K562 (cell line): ENCODE results near the gene SLA2. TPM values are rescaled to one million over a fixed set of nuclear protein-coding genes. Genes with fewer than 3 reads are reported as not detected.

ENCODE experiments used
- ATAC-seq: fragments of 200-7000 bp; cut with Tn5 transposase; 3 replicates; pipeline ENCODE4 v1.9.1; 2020; ENCODE audit warnings: moderate library complexity
- BruUV-seq: library from RNA; stranded (reverse); fragments of 400-500 nt; replicated peaks from 2 replicates; lab custom pipeline; 2021; lab: Mats Ljungman, UMichigan
- CTCF ChIA-PET: fragments of 300-600 bp; formaldehyde crosslinking; extraction: SDS; loops from one replicate; lab custom pipeline; 2021; ENCODE audit warnings: low intra/inter-chr PET ratio; lab: Yijun Ruan, JAX
- POLR2A ChIA-PET: fragments of 300-600, 350-650 bp; sonication (Branson Sonifier 250); formaldehyde crosslinking; extraction: SDS; loops from one replicate; lab custom pipeline; 2021; ENCODE audit warnings: antibody characterized with exemption, inconsistent platforms; lab: Yijun Ruan, JAX
- DNase-seq, 4 experiments: peaks; one replicate each; pipeline versions ENCODE4 v3.0.0 to v3.0.0-alpha.2; 2011 to 2018; ENCODE audit warnings: low spot score in 3 of 4, mixed read lengths in 3 of 4; ENCODE audit errors: extremely low read depth in 1 of 4
- FAIRE-seq: peaks from 2 replicates; lab custom pipeline; 2011; peaks lifted over from hg19 to GRCh38; lab: Jason Lieb, UNC
- H2AFZ ChIP-seq: 2 replicates; pipeline ENCODE4 v1.6.0; 2011; ENCODE audit warnings: low read depth, low read length, control low read depth, inconsistent platforms
- H3K27ac ChIP-seq: fragments of 200-600 bp; 3 replicates; pipeline ENCODE4 v1.8.0; 2011; ENCODE audit warnings: low read depth, mild to moderate bottlenecking, control low read depth, inconsistent platforms, low read length, moderate library complexity, mixed read lengths; ENCODE audit errors: extremely low read depth
- H3K27me3 ChIP-seq, 2 experiments: fragments of 300-600 bp in 1 of 2; 2 replicates in 1 of 2; 3 replicates in 1 of 2; pipeline versions ENCODE4 v1.6.0 to v1.8.0; 2011; ENCODE audit warnings: inconsistent platforms in 2 of 2, low read length in 2 of 2, mild to moderate bottlenecking in 1 of 2, mixed read lengths in 1 of 2, moderate library complexity in 1 of 2; ENCODE audit not compliant: control insufficient read depth in 2 of 2, insufficient read depth in 2 of 2
- H3K36me3 ChIP-seq: fragments of 300-600 bp; 3 replicates; pipeline ENCODE4 v1.8.0; 2011; ENCODE audit warnings: mild to moderate bottlenecking, low read length, inconsistent platforms; ENCODE audit not compliant: control insufficient read depth, insufficient read depth
- H3K4me1 ChIP-seq, 2 experiments: fragments of 200-600 bp in 1 of 2; replicated peaks in 1 of 2; 2 replicates in 1 of 2; 3 replicates in 1 of 2; pipeline versions ENCODE4 v1.5.1 to v1.8.0; 2011; ENCODE audit warnings: inconsistent platforms in 2 of 2, low read length in 2 of 2, mild to moderate bottlenecking in 1 of 2, mixed read lengths in 1 of 2, moderate library complexity in 1 of 2; ENCODE audit not compliant: control insufficient read depth in 2 of 2, insufficient read depth in 2 of 2
- H3K4me2 ChIP-seq: 2 replicates; pipeline ENCODE4 v1.6.1; 2011; ENCODE audit warnings: low read length, control low read depth, inconsistent platforms, mixed read lengths; ENCODE audit not compliant: insufficient read depth
- H3K4me3 ChIP-seq: fragments of 200-600 bp; sonication (generic), shearing (Covaris generic); 2 replicates; pipeline ENCODE4 v1.5.1; 2016; ENCODE audit warnings: control low read depth, inconsistent platforms
- H3K79me2 ChIP-seq: fragments of 200-600 bp; 3 replicates; pipeline ENCODE4 v1.8.0; 2011; ENCODE audit warnings: low read length, inconsistent platforms; ENCODE audit not compliant: control insufficient read depth, insufficient read depth
- H3K9ac ChIP-seq, 2 experiments: 2 replicates each; pipeline versions ENCODE4 v1.6.0 to v1.6.1; 2011; ENCODE audit warnings: low read depth in 2 of 2, low read length in 2 of 2, control low read depth in 1 of 2, inconsistent platforms in 1 of 2, mild to moderate bottlenecking in 1 of 2, mixed read lengths in 1 of 2; ENCODE audit not compliant: insufficient read depth in 1 of 2
- H3K9me1 ChIP-seq: one replicate; pipeline ENCODE4 v1.6.0; 2011; ENCODE audit warnings: inconsistent platforms, mild to moderate bottlenecking, low read length, moderate library complexity; ENCODE audit not compliant: control insufficient read depth, insufficient read depth
- H3K9me3 ChIP-seq: replicated peaks from 2 replicates; pipeline ENCODE4 v1.5.1; 2011; ENCODE audit warnings: low read depth, low read length, inconsistent platforms; ENCODE audit not compliant: control insufficient read depth, insufficient read depth
- H4K20me1 ChIP-seq: replicated peaks from 2 replicates; pipeline ENCODE4 v1.6.1; 2011; ENCODE audit warnings: low read length, inconsistent platforms, mixed read lengths; ENCODE audit not compliant: control insufficient read depth, insufficient read depth
- ASH1L ChIP-seq: fragments of 450-650 bp; IDR thresholded peaks from 2 replicates; pipeline ENCODE4 v1.6.1; 2018; ENCODE audit warnings: borderline replicate concordance, mild to moderate bottlenecking, low read depth; ENCODE audit not compliant: partially characterized antibody
- FOXA1 ChIP-seq: fragments of 450-650 bp; IDR thresholded peaks from 2 replicates; pipeline ENCODE4 v1.6.1; 2016; ENCODE audit warnings: mild to moderate bottlenecking, borderline replicate concordance
- MAZ ChIP-seq, 2 experiments: fragments of 450-650 bp in 1 of 2; sonication (generic) in 1 of 2; formaldehyde crosslinking; IDR thresholded peaks in 1 of 2; conservative IDR thresholded peaks in 1 of 2; 2 replicates each; pipeline versions ENCODE4 v1.4.0 to v1.5.0; 2020; ENCODE audit warnings: mild to moderate bottlenecking in 1 of 2, missing genetic modification reagents in 1 of 2
- MYNN ChIP-seq, 2 experiments: sonication (generic); formaldehyde crosslinking in 1 of 2; IDR thresholded peaks; 2 replicates each; pipeline versions ENCODE4 v1.5.0 to v1.6.1; 2016 to 2020; ENCODE audit warnings: antibody characterized with exemption in 1 of 2, missing genetic modification reagents in 1 of 2
- SMC3 ChIP-seq: conservative IDR thresholded peaks from 2 replicates; pipeline ENCODE4 v1.6.1; 2011; ENCODE audit warnings: low read depth, low read length, improper control_type of control experiment; ENCODE audit not compliant: insufficient read depth
- ZNF507 ChIP-seq: conservative IDR thresholded peaks from 2 replicates; pipeline ENCODE4 v1.6.1; 2017; ENCODE audit warnings: missing genetic modification characterization, missing compliant biosample characterization
- ZNF75A ChIP-seq: fragments of 450-650 bp; formaldehyde crosslinking; IDR thresholded peaks from 2 replicates; pipeline ENCODE4 v1.4.0; 2020; ENCODE audit warnings: mild to moderate bottlenecking
- ZNF76 ChIP-seq: fragments of 250-450 bp; sonication (Bioruptor Pico); IDR thresholded peaks from 2 replicates; pipeline ENCODE4 v1.4.0; 2020; ENCODE audit warnings: mild to moderate bottlenecking, moderate library complexity, borderline replicate concordance
- WGBS: fragments of 100-300 bp; shearing (Covaris generic); methylation state at CpG from one replicate; pipeline ENCODE4 v1.1.6; 2016; ENCODE audit warnings: low coverage, mixed read lengths; ENCODE audit not compliant: insufficient coverage; ENCODE audit errors: missing lambda C conversion rate; 5-methylcytosine and 5-hydroxymethylcytosine counted together
- in situ Hi-C: fragments of 300-500 bp; cut with MboI; formaldehyde crosslinking; loops from 4 replicates; pipeline ENCODE4 v1.15.0; 2018; ENCODE audit warnings: inconsistent platforms, mixed read lengths
- intact Hi-C: fragments of 100-400 bp; cut with micrococcal nuclease; formaldehyde crosslinking; loops from 2 replicates; pipeline ENCODE4 v1.14.2; 2022
- polyA plus RNA-seq, 8 experiments: library from polyadenylated mRNA; depleted of rRNA in 4 of 8; stranded (reverse) in 5 of 8; unstranded in 3 of 8; fragments of >200 nt; fragmentation: Nextera tagmentation in 2 of 8; fragmentation: Illumina TruSeq in 1 of 8; extraction: Ambion mirVana in 2 of 8; extraction: Trizol in 1 of 8; gene quantifications; 2 replicates each; pipeline versions ENCODE4 v1.2.1 to v1.2.3, GENCODE V29; 2011 to 2014; ENCODE audit warnings: inconsistent platforms in 1 of 8, missing spikeins in 1 of 8
- total RNA-seq, 7 experiments: library from RNA; depleted of rRNA in 6 of 7; stranded (reverse); fragments of >200 nt in 6 of 7; fragmentation: Illumina TruSeq in 2 of 7; extraction: Trizol in 2 of 7; gene quantifications; 2 replicates each; pipeline versions ENCODE4 v1.2.1 to v1.2.3, GENCODE V29; 2011 to 2021; ENCODE audit warnings: low replicate concordance in 1 of 7
- TF ChIP-seq, protein P1 (sequence below): fragments of 450-650 bp; IDR thresholded peaks from 2 replicates; pipeline ENCODE4 v1.6.1; 2018; ENCODE audit not compliant: partially characterized antibody
- TF ChIP-seq, protein P2 (sequence below): fragments of 450-650 bp; conservative IDR thresholded peaks from 2 replicates; pipeline ENCODE4 v1.6.1; 2016; ENCODE audit warnings: missing genetic modification characterization, low read depth, mild to moderate bottlenecking, control low read depth, missing compliant biosample characterization
- TF ChIP-seq, protein P3 (sequence below): fragments of 250-450 bp; sonication (Bioruptor Pico); IDR thresholded peaks from 2 replicates; pipeline ENCODE4 v1.4.0; 2020

SLA2 gene
- total and polyA plus RNA-seq, 9 of the 15 experiments (the other 6 are each of a cell fraction or from before 2014, with no cell fraction given): 0.07 TPM; not detected in 7

DNA sequence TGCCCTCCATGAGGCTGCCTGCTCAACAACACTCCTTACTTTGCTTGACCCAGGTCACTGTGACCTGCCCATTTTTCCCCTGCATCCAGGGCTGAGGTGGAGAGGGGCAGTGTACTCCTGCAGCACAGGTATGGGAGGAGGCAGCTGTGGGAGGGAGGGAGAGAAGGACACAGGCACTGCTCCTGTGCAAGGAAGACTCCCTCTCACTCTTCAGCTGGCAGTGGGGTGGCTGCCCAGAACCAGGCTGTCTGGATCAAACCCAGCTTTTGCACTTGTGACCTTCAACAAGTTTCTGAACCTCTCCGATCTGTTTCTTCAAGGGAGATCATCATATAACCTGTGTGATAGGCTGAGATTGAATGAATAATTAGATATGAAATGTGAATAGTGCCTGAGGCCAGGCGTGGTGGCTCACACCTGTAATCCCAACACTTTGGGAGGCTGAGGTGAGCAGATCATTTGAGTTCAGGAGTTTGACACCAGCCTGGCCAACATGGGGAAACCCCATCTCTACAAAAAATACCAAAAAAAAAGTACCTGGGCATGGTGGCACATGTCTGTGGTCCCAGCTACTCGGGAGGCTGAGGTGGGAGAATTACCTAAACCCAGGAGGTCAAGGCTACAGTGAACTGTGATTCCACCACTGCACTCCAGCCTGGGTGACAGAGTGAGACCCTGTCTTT, 58.5 kb downstream of the SLA2 start:
- peaks cover 18% of the 10 kb centered on the region; the same call in 2 of the 3 replicates for H3K36me3 ChIP-seq
- ChIA-PET POLR2A (interaction anchor here (1.5 to 3.4 kb wide), 3 partner anchors 12 to 18 kb away, joined by 4 to 18 read pairs (median 5); partner anchors contain the start of gene RAB5IF), CTCF (no interaction called here)
- peaks cover 8% of the 10 kb centered on the region for H4K20me1 ChIP-seq
- H2AFZ ChIP-seq: no peak overlapping the region
- no peaks in the 10 kb centered on the region for H3K79me2 ChIP-seq
- H3K4me3 ChIP-seq: no peak overlapping the region
- TF ChIP-seq, protein P1, sequence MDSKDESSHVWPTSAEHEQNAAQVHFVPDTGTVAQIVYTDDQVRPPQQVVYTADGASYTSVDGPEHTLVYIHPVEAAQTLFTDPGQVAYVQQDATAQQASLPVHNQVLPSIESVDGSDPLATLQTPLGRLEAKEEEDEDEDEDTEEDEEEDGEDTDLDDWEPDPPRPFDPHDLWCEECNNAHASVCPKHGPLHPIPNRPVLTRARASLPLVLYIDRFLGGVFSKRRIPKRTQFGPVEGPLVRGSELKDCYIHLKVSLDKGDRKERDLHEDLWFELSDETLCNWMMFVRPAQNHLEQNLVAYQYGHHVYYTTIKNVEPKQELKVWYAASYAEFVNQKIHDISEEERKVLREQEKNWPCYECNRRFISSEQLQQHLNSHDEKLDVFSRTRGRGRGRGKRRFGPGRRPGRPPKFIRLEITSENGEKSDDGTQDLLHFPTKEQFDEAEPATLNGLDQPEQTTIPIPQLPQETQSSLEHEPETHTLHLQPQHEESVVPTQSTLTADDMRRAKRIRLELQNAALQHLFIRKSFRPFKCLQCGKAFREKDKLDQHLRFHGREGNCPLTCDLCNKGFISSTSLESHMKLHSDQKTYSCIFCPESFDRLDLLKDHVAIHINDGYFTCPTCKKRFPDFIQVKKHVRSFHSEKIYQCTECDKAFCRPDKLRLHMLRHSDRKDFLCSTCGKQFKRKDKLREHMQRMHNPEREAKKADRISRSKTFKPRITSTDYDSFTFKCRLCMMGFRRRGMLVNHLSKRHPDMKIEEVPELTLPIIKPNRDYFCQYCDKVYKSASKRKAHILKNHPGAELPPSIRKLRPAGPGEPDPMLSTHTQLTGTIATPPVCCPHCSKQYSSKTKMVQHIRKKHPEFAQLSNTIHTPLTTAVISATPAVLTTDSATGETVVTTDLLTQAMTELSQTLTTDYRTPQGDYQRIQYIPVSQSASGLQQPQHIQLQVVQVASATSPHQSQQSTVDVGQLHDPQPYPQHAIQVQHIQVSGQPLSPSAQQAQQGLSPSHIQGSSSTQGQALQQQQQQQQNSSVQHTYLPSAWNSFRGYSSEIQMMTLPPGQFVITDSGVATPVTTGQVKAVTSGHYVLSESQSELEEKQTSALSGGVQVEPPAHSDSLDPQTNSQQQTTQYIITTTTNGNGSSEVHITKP: no peak
- TF ChIP-seq MYNN (IDR thresholded peaks at IDR 0.05) (no peak), MYNN (CRISPR knock-in tag; IDR thresholded peaks at IDR 0.05) (no peak), MAZ (CRISPR knock-in tag; conservative IDR thresholded peaks at IDR 0.05 in 1 of 2, IDR thresholded peaks at IDR 0.05 in 1 of 2) (no peak), FOXA1 (no peak), ZNF507 (tag) (no peak), SMC3 (no peak), ZNF76 (CRISPR knock-in tag) (no peak), ASH1L (no peak), ZNF75A (CRISPR knock-in tag) (no peak)
- TF ChIP-seq, protein P2, sequence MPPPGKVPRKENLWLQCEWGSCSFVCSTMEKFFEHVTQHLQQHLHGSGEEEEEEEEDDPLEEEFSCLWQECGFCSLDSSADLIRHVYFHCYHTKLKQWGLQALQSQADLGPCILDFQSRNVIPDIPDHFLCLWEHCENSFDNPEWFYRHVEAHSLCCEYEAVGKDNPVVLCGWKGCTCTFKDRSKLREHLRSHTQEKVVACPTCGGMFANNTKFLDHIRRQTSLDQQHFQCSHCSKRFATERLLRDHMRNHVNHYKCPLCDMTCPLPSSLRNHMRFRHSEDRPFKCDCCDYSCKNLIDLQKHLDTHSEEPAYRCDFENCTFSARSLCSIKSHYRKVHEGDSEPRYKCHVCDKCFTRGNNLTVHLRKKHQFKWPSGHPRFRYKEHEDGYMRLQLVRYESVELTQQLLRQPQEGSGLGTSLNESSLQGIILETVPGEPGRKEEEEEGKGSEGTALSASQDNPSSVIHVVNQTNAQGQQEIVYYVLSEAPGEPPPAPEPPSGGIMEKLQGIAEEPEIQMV (tag): no peak
- TF ChIP-seq, protein P3, sequence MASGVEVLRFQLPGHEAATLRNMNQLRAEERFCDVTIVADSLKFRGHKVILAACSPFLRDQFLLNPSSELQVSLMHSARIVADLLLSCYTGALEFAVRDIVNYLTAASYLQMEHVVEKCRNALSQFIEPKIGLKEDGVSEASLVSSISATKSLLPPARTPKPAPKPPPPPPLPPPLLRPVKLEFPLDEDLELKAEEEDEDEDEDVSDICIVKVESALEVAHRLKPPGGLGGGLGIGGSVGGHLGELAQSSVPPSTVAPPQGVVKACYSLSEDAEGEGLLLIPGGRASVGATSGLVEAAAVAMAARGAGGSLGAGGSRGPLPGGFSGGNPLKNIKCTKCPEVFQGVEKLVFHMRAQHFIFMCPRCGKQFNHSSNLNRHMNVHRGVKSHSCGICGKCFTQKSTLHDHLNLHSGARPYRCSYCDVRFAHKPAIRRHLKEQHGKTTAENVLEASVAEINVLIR (CRISPR knock-in tag): no peak
- DNase-seq (no peak), FAIRE-seq (no peak), ATAC-seq (no peak)
- H3K4me2 ChIP-seq: no peak overlapping the region
- in situ Hi-C loops: no loop called here
- H3K9ac ChIP-seq: no peak overlapping the region
- intact Hi-C loops: no loop called here
- H3K9me1 ChIP-seq: peaks cover 3% of the 10 kb centered on the region
- BruUV-seq: no TSS peak
- no peak overlapping the region for H3K27ac ChIP-seq
- H3K27me3 ChIP-seq: no peaks in the 10 kb centered on the region
- 75% methylated on average over 3 of the region's 3 CpGs for whole genome bisulfite sequencing
- H3K4me1 ChIP-seq: peaks cover 7 to 11% of the 10 kb centered on the region in 2 experiments
- no peaks in the 10 kb centered on the region for H3K9me3 ChIP-seq
